Neuronal stem cell (in vitro differentiated cells): Measurements from ENCODE around the gene THSD4.

Experiments used
- DNase-seq: peaks from one replicate; pipeline ENCODE4 v3.0.0-alpha.2; 2013; ENCODE audit warnings: low spot score
- H2AFZ ChIP-seq: one replicate; pipeline ENCODE4 v1.6.1; 2013; ENCODE audit warnings: mild to moderate bottlenecking, low read length, inconsistent platforms
- H2AK5ac ChIP-seq: 2 replicates; pipeline ENCODE4 v1.6.1; 2013; ENCODE audit warnings: low read depth, mild to moderate bottlenecking, inconsistent platforms, low read length, moderate library complexity, mixed read lengths
- H2BK120ac ChIP-seq: 2 replicates; pipeline ENCODE4 v1.6.1; 2013; ENCODE audit warnings: low read depth, mild to moderate bottlenecking, inconsistent platforms, low read length, moderate library complexity, mixed read lengths
- H2BK12ac ChIP-seq: one replicate; pipeline ENCODE4 v1.6.1; 2013; ENCODE audit warnings: low read length, inconsistent platforms
- H2BK15ac ChIP-seq: 2 replicates; pipeline ENCODE4 v1.6.1; 2013; ENCODE audit warnings: mild to moderate bottlenecking, low read length, inconsistent platforms, mixed read lengths
- H2BK5ac ChIP-seq: one replicate; pipeline ENCODE4 v1.6.1; 2013; ENCODE audit warnings: inconsistent platforms, mild to moderate bottlenecking, low read length, moderate library complexity
- H3K14ac ChIP-seq: one replicate; pipeline ENCODE4 v1.6.1; 2013; ENCODE audit warnings: low read length, inconsistent platforms
- H3K18ac ChIP-seq: 2 replicates; pipeline ENCODE4 v1.6.1; 2013; ENCODE audit warnings: low read length, inconsistent platforms
- H3K23ac ChIP-seq: 2 replicates; pipeline ENCODE4 v1.6.1; 2013; ENCODE audit warnings: low read depth, mild to moderate bottlenecking, mixed read lengths, low read length, inconsistent platforms; ENCODE audit not compliant: poor library complexity
- H3K27ac ChIP-seq: replicated peaks from 3 replicates; pipeline ENCODE4 v1.5.1; 2013; ENCODE audit warnings: low read length, inconsistent platforms
- H3K27me3 ChIP-seq, 3 experiments: 2 replicates each; pipeline ENCODE4 v1.6.1; 2013; ENCODE audit warnings: low read length in 3 of 3, mild to moderate bottlenecking in 2 of 3, inconsistent platforms in 1 of 3, low read depth in 1 of 3, mixed read lengths in 1 of 3, moderate library complexity in 1 of 3; ENCODE audit not compliant: control insufficient read depth in 3 of 3, insufficient read depth in 3 of 3
- H3K36me3 ChIP-seq, 2 donors: replicated peaks in 1 of 2; 2 replicates each; pipeline ENCODE4 v1.6.1; 2013; ENCODE audit warnings: low read length in 2 of 2; ENCODE audit not compliant: control insufficient read depth in 2 of 2, insufficient read depth in 2 of 2
- H3K4ac ChIP-seq: 2 replicates; pipeline ENCODE4 v1.6.1; 2013; ENCODE audit warnings: inconsistent platforms, mild to moderate bottlenecking, low read length, moderate library complexity
- H3K4me1 ChIP-seq, 2 donors: 1 replicate in 1 of 2; 2 replicates in 1 of 2; pipeline ENCODE4 v1.6.1; 2013; ENCODE audit warnings: low read length in 2 of 2, low read depth in 1 of 2; ENCODE audit not compliant: control insufficient read depth in 2 of 2, insufficient read depth in 1 of 2
- H3K4me2 ChIP-seq: one replicate; pipeline ENCODE4 v1.6.1; 2013; ENCODE audit warnings: mild to moderate bottlenecking, low read length, inconsistent platforms; ENCODE audit not compliant: insufficient read depth, poor library complexity, severe bottlenecking
- H3K4me3 ChIP-seq, 2 donors: 2 replicates each; pipeline ENCODE4 v1.5.1; 2013; ENCODE audit warnings: low read length in 2 of 2, mild to moderate bottlenecking in 2 of 2, inconsistent platforms in 1 of 2, moderate library complexity in 1 of 2
- H3K79me1 ChIP-seq: one replicate; pipeline ENCODE4 v1.6.1; 2013; ENCODE audit warnings: low read depth, mild to moderate bottlenecking, inconsistent platforms, low read length, moderate library complexity
- H3K9ac ChIP-seq: one replicate; pipeline ENCODE4 v1.6.1; 2013; ENCODE audit warnings: mild to moderate bottlenecking, low read depth, low read length, inconsistent platforms; ENCODE audit not compliant: poor library complexity
- H3K9me3 ChIP-seq, 2 donors: replicated peaks in 1 of 2; 2 replicates each; pipeline versions ENCODE3 to v1.6.1; 2013; ENCODE audit warnings: low read length in 2 of 2, mild to moderate bottlenecking in 2 of 2, inconsistent platforms in 1 of 2, low read depth in 1 of 2, mixed read lengths in 1 of 2, moderate library complexity in 1 of 2; ENCODE audit not compliant: control insufficient read depth in 2 of 2, insufficient read depth in 1 of 2
- H4K8ac ChIP-seq: one replicate; pipeline ENCODE4 v1.6.1; 2013; ENCODE audit warnings: low read depth, mild to moderate bottlenecking, inconsistent platforms, low read length, moderate library complexity
- H4K91ac ChIP-seq: one replicate; pipeline ENCODE4 v1.6.1; 2013; ENCODE audit warnings: low read length, low read depth, mild to moderate bottlenecking, inconsistent platforms; ENCODE audit not compliant: poor library complexity
- whole genome bisulfite sequencing, 2 donors: extraction: QIAGEN DNeasy Blood & Tissue Kit; methylation state at CpG; one replicate each; pipeline ENCODE4 v1.1.7; 2013; ENCODE audit warnings: missing lambda C conversion rate in 2 of 2, mixed read lengths in 1 of 2; ENCODE audit not compliant: insufficient read length in 2 of 2, insufficient replicate concordance in 1 of 2; ENCODE audit errors: extremely low coverage in 2 of 2; 5-methylcytosine and 5-hydroxymethylcytosine counted together

The THSD4 gene

DNA sequence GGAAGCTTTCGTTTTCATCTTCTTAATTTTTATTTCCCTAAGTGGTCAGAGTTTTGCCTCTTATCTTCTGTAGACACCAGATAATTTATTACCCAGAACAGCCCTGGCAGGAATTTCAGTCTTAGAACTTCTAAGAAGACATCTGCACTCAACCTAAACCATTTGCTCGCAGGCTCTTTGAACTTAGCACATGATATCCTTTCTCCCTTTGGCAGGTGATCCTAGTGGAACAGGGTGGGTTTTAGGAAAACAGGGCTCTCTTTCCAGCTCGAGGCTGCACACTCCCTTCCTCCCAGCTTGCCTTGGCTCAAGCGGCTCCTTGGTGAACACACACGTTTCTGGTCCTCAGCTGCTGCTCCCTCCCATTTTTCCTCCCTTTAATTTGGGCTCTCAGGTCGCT is 116.5 kb downstream of the THSD4 start:
- H3K4me1 ChIP-seq, result peaks cover 0 to 10% of the 10 kb centered on the region in 2 donors
- no peaks in the 10 kb centered on the region for H3K27me3 ChIP-seq
- H4K8ac ChIP-seq, result no peak overlapping the region
- no peak overlapping the region for H3K14ac ChIP-seq
- no peak overlapping the region for H3K9ac ChIP-seq
- H3K79me1 ChIP-seq, result no peaks in the 10 kb centered on the region
- no peak overlapping the region for H2BK120ac ChIP-seq
- H2AK5ac ChIP-seq, result no peak overlapping the region
- no peak overlapping the region for H3K18ac ChIP-seq
- H2BK5ac ChIP-seq, result no peak overlapping the region
- no peak overlapping the region for H3K4ac ChIP-seq
- H3K9me3 ChIP-seq, result no peaks in the 10 kb centered on the region
- H3K36me3 ChIP-seq, result no peaks in the 10 kb centered on the region
- H3K23ac ChIP-seq, result no peak overlapping the region
- no peak overlapping the region for H3K4me2 ChIP-seq
- no CpG with 5 or more reads among the region's 6 CpGs for WGBS, 2 donors
- H4K91ac ChIP-seq, result no peak overlapping the region
- H3K27ac ChIP-seq, result no peak overlapping the region
- no peak overlapping the region for H3K4me3 ChIP-seq
- H2BK15ac ChIP-seq, result no peak overlapping the region
- H2AFZ ChIP-seq, result no peak overlapping the region
- DNase-seq, result no peak
- no peak overlapping the region for H2BK12ac ChIP-seq

GRCh38 chr15:71232411-71232810 is 117.1 kb downstream of the THSD4 start:
- no peak overlapping the region for H3K14ac ChIP-seq
- no peak overlapping the region for H2BK15ac ChIP-seq
- H2AK5ac ChIP-seq, result no peak overlapping the region
- no peak overlapping the region for H2BK12ac ChIP-seq
- H3K27ac ChIP-seq, result no peak overlapping the region
- DNase-seq, result no peak
- H3K4me1 ChIP-seq, result peaks cover 0 to 8% of the 10 kb centered on the region in 2 donors
- H3K27me3 ChIP-seq, result no peaks in the 10 kb centered on the region
- no peaks in the 10 kb centered on the region for H3K36me3 ChIP-seq
- WGBS, 2 donors, result no CpG with 5 or more reads among the region's 5 CpGs
- no peaks in the 10 kb centered on the region for H3K79me1 ChIP-seq
- H4K8ac ChIP-seq, result no peak overlapping the region
- H2BK5ac ChIP-seq, result no peak overlapping the region
- no peak overlapping the region for H3K4me3 ChIP-seq
- no peak overlapping the region for H2BK120ac ChIP-seq
- H3K18ac ChIP-seq, result no peak overlapping the region
- H4K91ac ChIP-seq, result no peak overlapping the region
- no peak overlapping the region for H3K4ac ChIP-seq
- H3K9ac ChIP-seq, result no peak overlapping the region
- no peak overlapping the region for H2AFZ ChIP-seq
- H3K9me3 ChIP-seq, result no peaks in the 10 kb centered on the region
- no peak overlapping the region for H3K4me2 ChIP-seq
- no peak overlapping the region for H3K23ac ChIP-seq

DNA sequence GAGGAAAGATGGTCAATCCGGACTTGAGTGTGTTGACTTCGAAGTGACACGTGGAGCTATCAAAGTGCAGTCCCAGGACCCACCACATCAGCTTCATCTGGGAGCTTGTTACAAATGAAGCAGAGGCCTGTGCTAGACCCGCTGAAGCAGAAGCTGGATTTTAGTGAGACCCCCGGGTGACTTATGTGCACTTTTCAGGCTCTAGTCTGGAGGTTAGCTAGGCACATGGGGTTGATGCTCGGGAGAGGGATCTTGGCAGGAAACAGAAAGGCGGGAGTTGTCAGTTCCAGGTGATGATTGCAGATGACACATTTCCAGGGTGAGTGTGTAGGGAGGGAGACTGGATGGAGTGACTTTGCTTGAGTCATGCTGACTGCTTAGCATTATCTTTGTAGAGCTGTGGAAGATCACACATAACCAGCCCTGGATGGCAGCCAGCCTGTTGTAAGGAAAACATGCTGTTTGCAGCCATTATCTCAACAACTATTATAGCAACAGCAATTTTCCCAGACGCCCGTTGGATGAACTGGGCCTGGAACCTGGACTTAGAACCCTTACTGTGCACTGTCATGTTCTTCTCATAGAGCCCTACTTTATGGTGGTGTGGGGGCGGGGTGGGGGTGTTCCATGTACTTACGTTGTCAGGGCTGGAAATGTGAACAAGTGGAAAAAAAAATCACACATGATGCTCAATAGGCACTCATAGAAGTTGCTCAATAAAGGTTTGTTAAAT is 122.4 kb downstream of the THSD4 start:
- Histone ChIP-seq H4K91ac (no peak overlapping the region), H3K36me3 (no peaks in the 10 kb centered on the region), H3K27ac (no peak overlapping the region), H3K4ac (no peak overlapping the region), H2BK12ac (no peak overlapping the region), H3K4me2 (no peak overlapping the region), H3K4me3 (no peak overlapping the region), H3K9ac (no peak overlapping the region), H2AK5ac (no peak overlapping the region), H3K79me1 (no peaks in the 10 kb centered on the region), H2BK120ac (no peak overlapping the region), H3K9me3 (no peaks in the 10 kb centered on the region), H3K14ac (no peak overlapping the region), H2AFZ (no peak overlapping the region), H4K8ac (no peak overlapping the region), H3K23ac (no peak overlapping the region), H3K4me1 (peaks cover 0 to 3% of the 10 kb centered on the region in 2 donors), H2BK15ac (no peak overlapping the region), H2BK5ac (no peak overlapping the region), H3K27me3 (no peaks in the 10 kb centered on the region), H3K18ac (no peak overlapping the region)
- WGBS, 2 donors, result no CpG with 5 or more reads among the region's 11 CpGs
- no peak for DNase-seq

DNA sequence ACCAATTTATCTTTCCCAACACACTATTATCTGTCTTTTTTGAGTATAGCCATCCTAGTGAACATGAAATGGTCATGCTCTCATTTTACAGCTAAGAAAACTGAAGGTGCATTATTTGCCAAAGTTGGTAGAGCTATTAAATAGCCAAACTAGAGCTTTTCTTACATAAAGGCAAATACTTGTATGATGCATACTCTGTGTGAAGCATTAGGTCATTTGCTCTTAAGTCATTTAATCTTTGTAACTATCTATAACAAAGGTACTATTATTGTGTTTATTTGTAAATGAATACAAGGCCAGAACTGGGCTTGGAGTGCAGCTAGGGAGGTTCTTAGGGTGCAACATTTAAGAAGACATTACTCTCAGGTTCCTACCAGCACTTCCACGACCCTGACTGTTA is 123.7 kb downstream of the THSD4 start:
- H2BK12ac ChIP-seq, result no peak overlapping the region
- no peak overlapping the region for H2BK5ac ChIP-seq
- H3K27ac ChIP-seq, result no peak overlapping the region
- H3K9ac ChIP-seq, result no peak overlapping the region
- H3K9me3 ChIP-seq, result no peaks in the 10 kb centered on the region
- no peak overlapping the region for H3K4me3 ChIP-seq
- no peak overlapping the region for H2AFZ ChIP-seq
- no peak overlapping the region for H4K91ac ChIP-seq
- no peak overlapping the region for H2AK5ac ChIP-seq
- no peaks in the 10 kb centered on the region for H3K27me3 ChIP-seq
- H3K4ac ChIP-seq, result no peak overlapping the region
- peaks cover 0 to 3% of the 10 kb centered on the region in 2 donors for H3K4me1 ChIP-seq
- no peak overlapping the region for H3K14ac ChIP-seq
- no peak overlapping the region for H2BK15ac ChIP-seq
- H3K23ac ChIP-seq, result no peak overlapping the region
- no peak for DNase-seq
- no peaks in the 10 kb centered on the region for H3K79me1 ChIP-seq
- H3K36me3 ChIP-seq, result no peaks in the 10 kb centered on the region
- H3K18ac ChIP-seq, result no peak overlapping the region
- H3K4me2 ChIP-seq, result no peak overlapping the region
- no peak overlapping the region for H4K8ac ChIP-seq
- WGBS, 2 donors, result no CpG with 5 or more reads among the region's 1 CpG
- no peak overlapping the region for H2BK120ac ChIP-seq
